ENCODE measurements around the gene RIN2. TPM values are rescaled to one million over a fixed set of nuclear protein-coding genes. Genes with fewer than 3 reads are reported as not detected.
"Not testable (repeated sequence)": the region's sequence is repeated elsewhere in the genome, so short reads cannot be mapped to it uniquely, and the experiment has no call there.

RIN2 gene
- total RNA-seq, 2 donors from 2014 or later: 17.0 to 19.6 TPM

GRCh38 chr20:19750101-19750606 lies 7.9 kb upstream of the RIN2 start:
- Histone ChIP-seq H3K9ac (ENCODE audit: extremely low read depth, low read length, poor library complexity, severe bottlenecking) (no peak overlapping the region), H3K4me1 (ENCODE audit: control insufficient read depth, insufficient read depth, low read length) (no peaks in the 10 kb centered on the region), H3K27ac (ENCODE audit: low read depth, low read length) (no peak overlapping the region), H3K36me3 (ENCODE audit: control insufficient read depth, insufficient read depth, low read length) (no peaks in the 10 kb centered on the region), H3K4me3 (ENCODE audit: low read length) (no peak overlapping the region), H3K9me3 (ENCODE audit: control insufficient read depth, low read length) (peaks cover 9% of the 10 kb centered on the region), H3K27me3 (ENCODE audit: control insufficient read depth, insufficient read depth, low read length, poor library complexity, severe bottlenecking) (no peaks in the 10 kb centered on the region)
- H3K4me1 Mint-ChIP-seq: peaks cover 21% of the 10 kb centered on the region
- H3K27ac Mint-ChIP-seq: no peak overlapping the region
- DNase-seq: no peak
- peaks cover 6% of the 10 kb centered on the region for H3K27me3 Mint-ChIP-seq (ENCODE audit: insufficient read depth)
- TF ChIP-seq CTCF (conservative IDR thresholded peaks at IDR 0.05): no peak
- H3K4me3 Mint-ChIP-seq: no peak overlapping the region
- WGBS, 2 experiments (ENCODE audit: insufficient coverage in 1 of 2, insufficient read length in 1 of 2): 90 to 94% methylated on average over 3 to 4 of the region's 4 CpGs
- H3K36me3 Mint-ChIP-seq (ENCODE audit: low read depth): no peaks in the 10 kb centered on the region
- peaks cover 6% of the 10 kb centered on the region for H3K9me3 Mint-ChIP-seq

- no peak for DNase-seq
Measured at GRCh38 chr20:19750907-19751636, 7.0 kb upstream of the RIN2 start.

GRCh38 chr20:19754201-19754600 lies 3.9 kb upstream of the RIN2 start:
- not testable (repeated sequence) for H3K36me3 ChIP-seq (ENCODE audit: control insufficient read depth, insufficient read depth, low read length); H3K9ac ChIP-seq (ENCODE audit: extremely low read depth, low read length, poor library complexity, severe bottlenecking)

More at GRCh38 chr20:19750907-19751636, 7.0 kb upstream of the RIN2 start:
- Mint-ChIP-seq H3K27me3 (ENCODE audit: insufficient read depth) (peaks cover 8% of the 10 kb centered on the region), H3K9me3 (peaks cover under 1% of the 10 kb centered on the region), H3K27ac (no peak overlapping the region), H3K4me3 (no peak overlapping the region), H3K36me3 (ENCODE audit: low read depth) (no peaks in the 10 kb centered on the region), H3K4me1 (peaks cover 22% of the 10 kb centered on the region)
- H3K4me3 ChIP-seq (ENCODE audit: low read length): no peak overlapping the region
- H3K4me1 ChIP-seq (ENCODE audit: control insufficient read depth, insufficient read depth, low read length): no peaks in the 10 kb centered on the region
- peaks cover under 1% of the 10 kb centered on the region for H3K9me3 ChIP-seq (ENCODE audit: control insufficient read depth, low read length)
- no peak overlapping the region for H3K27ac ChIP-seq (ENCODE audit: low read depth, low read length)
- 93 to 94% methylated on average over 4 to 5 of the region's 5 CpGs for WGBS, 2 experiments (ENCODE audit: insufficient coverage in 1 of 2, insufficient read length in 1 of 2)
- H3K27me3 ChIP-seq (ENCODE audit: control insufficient read depth, insufficient read depth, low read length, poor library complexity, severe bottlenecking): no peaks in the 10 kb centered on the region
- TF ChIP-seq CTCF (conservative IDR thresholded peaks at IDR 0.05): no peak
- H3K9ac ChIP-seq (ENCODE audit: extremely low read depth, low read length, poor library complexity, severe bottlenecking): no peak overlapping the region
- H3K36me3 ChIP-seq (ENCODE audit: control insufficient read depth, insufficient read depth, low read length): no peaks in the 10 kb centered on the region

More at GRCh38 chr20:19754201-19754600, 3.9 kb upstream of the RIN2 start:
- not testable (repeated sequence) for H3K27me3 ChIP-seq (ENCODE audit: control insufficient read depth, insufficient read depth, low read length, poor library complexity, severe bottlenecking); H3K4me1 ChIP-seq (ENCODE audit: control insufficient read depth, insufficient read depth, low read length); H3K9me3 ChIP-seq (ENCODE audit: control insufficient read depth, low read length); H3K27ac ChIP-seq (ENCODE audit: low read depth, low read length); DNase-seq; H3K4me3 ChIP-seq (ENCODE audit: low read length); H3K4me3 Mint-ChIP-seq; H3K27ac Mint-ChIP-seq; H3K36me3 Mint-ChIP-seq (ENCODE audit: low read depth); H3K9me3 Mint-ChIP-seq
- H3K27me3 Mint-ChIP-seq (ENCODE audit: insufficient read depth): peaks cover 20% of the 10 kb centered on the region
- 93 to 100% methylated on average over 5 to 14 of the region's 14 CpGs for WGBS, 2 experiments (ENCODE audit: insufficient coverage in 1 of 2, insufficient read length in 1 of 2)
- peaks cover 37% of the 10 kb centered on the region for H3K4me1 Mint-ChIP-seq
